Peyer's patch (tissue), 4 donors: ENCODE data around the gene HEPN1. TPM values are rescaled to one million over a fixed set of nuclear protein-coding genes. Genes with fewer than 3 reads are reported as not detected.

Experiments used
- DNase-seq, 3 donors: peaks; one replicate each; pipeline ENCODE4 v3.0.0-alpha.2; 2017 to 2019
- H3K27ac ChIP-seq, 4 donors: fragments of 200-600 bp; sonication (generic); one replicate each; pipeline ENCODE4 v1.5.1; 2016 to 2019
- H3K27me3 ChIP-seq, 2 donors: fragments of 200-600 bp; sonication (generic); one replicate each; pipeline ENCODE4 v1.5.1; 2019
- H3K36me3 ChIP-seq, 3 donors: fragments of 200-600 bp; sonication (generic); one replicate each; pipeline ENCODE4 v1.5.1; 2016 to 2019
- H3K4me1 ChIP-seq, 4 donors: fragments of 200-600 bp; sonication (generic); one replicate each; pipeline ENCODE4 v1.5.1; 2016 to 2019
- H3K4me3 ChIP-seq, 4 donors: fragments of 200-600 bp; sonication (generic); 1 replicate in 3 of 4; 2 replicates in 1 of 4; pipeline ENCODE4 v1.5.1; 2016 to 2019; ENCODE audit warnings: mild to moderate bottlenecking in 1 of 4
- H3K9me3 ChIP-seq, 4 donors: fragments of 200-600 bp; sonication (generic); one replicate each; pipeline ENCODE4 v1.5.1; 2016 to 2019; ENCODE audit warnings: mild to moderate bottlenecking in 1 of 4
- CTCF ChIP-seq, 6 experiments: fragments of 450-650 bp in 4 of 6; fragments of 200-600 bp in 2 of 6; sonication (generic) in 1 of 6; IDR thresholded peaks; one replicate each; pipeline ENCODE4 v1.5.1; 2017 to 2019; ENCODE audit warnings: antibody characterized with exemption in 6 of 6, mild to moderate bottlenecking in 3 of 6, moderate library complexity in 1 of 6
- POLR2A ChIP-seq, 2 donors: fragments of 450-650 bp; IDR thresholded peaks; one replicate each; pipeline ENCODE4 v1.5.1; 2017; ENCODE audit warnings: antibody characterized with exemption in 2 of 2, mild to moderate bottlenecking in 2 of 2, moderate library complexity in 2 of 2
- total RNA-seq, 4 donors: library from RNA; depleted of rRNA; stranded (reverse); fragments of >200 nt; gene quantifications; one replicate each; pipeline ENCODE4 v1.1.0, GENCODE V29; 2016

Gene HEPN1
- total RNA-seq, 4 donors from 2014 or later: not detected

GRCh38 chr11:124935548-124936514 is 16.8 kb downstream of the HEPN1 start, which contains the start of gene HEPACAM:
Gene HEPACAM (minus strand): TSS chr11:124936047. CDS start chr11:124936006, 41 bp downstream.
- Histone ChIP-seq H3K36me3 (no peaks in the 10 kb centered on the region), H3K4me1 (no peaks in the 10 kb centered on the region), H3K27me3 (no peaks in the 10 kb centered on the region), H3K9me3 (no peaks in the 10 kb centered on the region), H3K27ac (no peak within 1 kb of the TSS), H3K4me3 (no peak within 1 kb of the TSS)
- no peak for DNase-seq
- TF ChIP-seq POLR2A (IDR thresholded peaks at IDR 0.05) (no peak), CTCF (IDR thresholded peaks at IDR 0.05) (no peak)

GRCh38 chr11:124937336-124937935 is 18.4 kb downstream of the HEPN1 start:
- Histone ChIP-seq H3K27ac (no peak overlapping the region), H3K27me3 (no peaks in the 10 kb centered on the region), H3K9me3 (no peaks in the 10 kb centered on the region), H3K4me1 (no peaks in the 10 kb centered on the region), H3K4me3 (no peak overlapping the region), H3K36me3 (no peaks in the 10 kb centered on the region)
- no peak for DNase-seq
- no peak for TF ChIP-seq POLR2A (IDR thresholded peaks at IDR 0.05)
- no peak for TF ChIP-seq CTCF (IDR thresholded peaks at IDR 0.05)

GRCh38 chr11:124938206-124938765 is 19.2 kb downstream of the HEPN1 start:
- H3K4me1 ChIP-seq: no peaks in the 10 kb centered on the region
- no peaks in the 10 kb centered on the region for H3K36me3 ChIP-seq
- TF ChIP-seq POLR2A (IDR thresholded peaks at IDR 0.05): no peak
- TF ChIP-seq CTCF (IDR thresholded peaks at IDR 0.05): no peak
- no peaks in the 10 kb centered on the region for H3K9me3 ChIP-seq
- no peak overlapping the region for H3K4me3 ChIP-seq
- DNase-seq: no peak
- no peaks in the 10 kb centered on the region for H3K27me3 ChIP-seq
- no peak overlapping the region for H3K27ac ChIP-seq

- no peak overlapping the region for H3K4me3 ChIP-seq
- TF ChIP-seq POLR2A (IDR thresholded peaks at IDR 0.05): no peak
- TF ChIP-seq CTCF (IDR thresholded peaks at IDR 0.05): no peak
Observed at GRCh38 chr11:124938970-124939369, 19.9 kb downstream of the HEPN1 start.

GRCh38 chr11:124941703-124942102 is 22.7 kb downstream of the HEPN1 start:
- Histone ChIP-seq H3K9me3 (no peaks in the 10 kb centered on the region), H3K36me3 (no peaks in the 10 kb centered on the region), H3K4me1 (no peaks in the 10 kb centered on the region), H3K27ac (no peak overlapping the region), H3K4me3 (no peak overlapping the region), H3K27me3 (no peaks in the 10 kb centered on the region)
- DNase-seq: no peak
- TF ChIP-seq POLR2A (IDR thresholded peaks at IDR 0.05): no peak
- TF ChIP-seq CTCF (IDR thresholded peaks at IDR 0.05): no peak

More at GRCh38 chr11:124938970-124939369, 19.9 kb downstream of the HEPN1 start:
- Histone ChIP-seq H3K27me3 (no peaks in the 10 kb centered on the region), H3K9me3 (no peaks in the 10 kb centered on the region), H3K36me3 (no peaks in the 10 kb centered on the region), H3K4me1 (no peaks in the 10 kb centered on the region), H3K27ac (no peak overlapping the region)
- no peak for DNase-seq
